Kidney tubule cell (primary cell): ENCODE data around the gene RHBDD1.
A peak's percentile ranks its signal among the peaks of the same experiment; 100 is the strongest.

Source experiments
- DNase-seq: peaks from one replicate; pipeline ENCODE4 v3.0.0-alpha.2; 2018; ENCODE audit warnings: low spot score

Gene RHBDD1

GRCh38 chr2:226887940-226888339 lies 52.1 kb downstream of the RHBDD1 start:
- peak; percentile 32 for DNase-seq

DNA sequence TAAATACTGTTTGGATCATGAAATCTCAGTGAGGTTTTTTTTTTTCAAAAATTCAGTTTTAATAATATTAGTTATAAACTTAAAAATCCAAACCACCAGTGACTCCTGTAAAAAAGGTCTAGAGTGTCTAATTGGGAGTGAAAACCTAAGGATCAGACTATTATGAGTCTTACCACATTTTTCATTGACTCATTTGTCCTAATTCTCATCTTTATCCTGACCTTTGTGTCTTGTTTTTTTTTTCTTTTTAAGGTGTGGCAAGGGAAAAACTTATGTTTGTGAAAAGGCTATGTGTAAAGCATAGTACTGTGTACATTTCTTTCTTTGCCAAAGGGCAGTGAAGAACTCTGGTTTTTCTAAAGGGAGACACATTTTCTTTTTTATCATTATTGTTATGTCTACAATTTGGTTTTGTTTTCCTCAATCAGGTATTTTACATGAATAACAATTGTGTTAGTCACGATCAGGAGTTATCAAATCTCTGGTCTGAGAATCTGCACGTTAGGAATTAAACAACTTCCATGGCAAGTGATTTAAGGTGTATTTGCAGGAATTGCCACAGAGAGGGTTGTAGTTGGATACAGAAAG lies 52.6 kb downstream of the RHBDD1 start:
- peak; percentile 6 for DNase-seq

GRCh38 chr2:226888971-226889370 lies 53.1 kb downstream of the RHBDD1 start:
- peak; percentile 48 for DNase-seq

DNA sequence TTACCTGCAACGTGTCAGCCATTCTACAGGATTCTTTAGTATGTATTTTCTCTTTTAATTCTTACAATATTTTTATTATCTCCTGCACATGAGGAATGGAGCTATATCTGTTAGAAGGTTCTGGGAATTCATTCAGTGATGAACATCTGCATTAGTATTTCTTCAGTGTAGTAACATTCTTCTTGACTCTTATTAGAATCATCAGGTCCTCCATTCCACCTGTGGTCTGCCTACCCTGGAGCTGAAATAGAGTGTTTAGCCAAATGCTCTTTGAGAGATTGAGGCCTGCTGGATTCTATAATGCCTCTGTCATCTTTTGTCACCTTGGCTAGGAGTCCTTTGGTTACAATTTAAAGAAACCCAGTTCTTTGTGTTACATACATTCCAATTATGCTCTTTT lies 54.4 kb downstream of the RHBDD1 start:
- no peak for DNase-seq

GRCh38 chr2:226891780-226892590 lies 56.1 kb downstream of the RHBDD1 start:
- peak; percentile 26 for DNase-seq

DNA sequence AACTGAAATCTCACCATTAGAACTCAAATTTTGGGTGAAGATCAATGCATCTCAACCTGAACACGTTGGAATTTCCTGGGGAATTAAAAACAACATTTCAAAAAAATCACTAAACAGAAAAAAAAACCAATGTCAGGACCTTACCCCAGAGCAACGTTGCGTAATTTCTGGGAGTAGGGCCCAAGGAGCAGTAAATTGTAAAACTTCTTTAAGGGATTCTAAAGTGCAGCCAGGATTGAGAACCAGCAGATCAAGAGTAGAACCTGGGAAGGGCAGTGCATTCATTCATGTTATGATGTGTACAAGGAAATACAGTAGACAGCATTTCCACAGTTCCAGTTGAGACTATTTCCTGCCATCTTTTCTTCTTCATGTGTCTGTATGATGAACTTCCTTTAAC lies 56.9 kb downstream of the RHBDD1 start:
- DNase-seq = no peak

GRCh38 chr2:226893216-226893615 lies 57.4 kb downstream of the RHBDD1 start:
- DNase-seq = no peak

DNA sequence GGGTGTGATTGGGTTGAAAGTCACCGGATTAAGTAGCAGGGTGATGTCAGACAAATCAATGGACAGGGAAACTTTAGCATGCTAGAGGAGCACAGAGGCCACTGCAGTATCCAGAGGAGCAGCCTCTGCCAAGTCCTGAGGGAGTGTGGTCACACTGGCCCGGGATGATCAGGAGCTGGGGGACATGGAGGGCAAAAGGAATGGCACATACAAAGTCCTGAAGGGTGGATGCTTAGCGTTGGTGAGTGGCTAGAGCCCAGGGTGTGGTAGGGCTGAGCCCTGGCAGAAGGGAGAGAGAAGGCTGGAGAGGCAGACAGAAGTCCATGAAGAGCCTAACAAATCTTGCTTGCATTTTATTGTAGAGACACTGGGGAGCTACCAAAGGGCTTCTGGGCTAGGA lies 58.9 kb downstream of the RHBDD1 start:
- DNase-seq = no peak

DNA sequence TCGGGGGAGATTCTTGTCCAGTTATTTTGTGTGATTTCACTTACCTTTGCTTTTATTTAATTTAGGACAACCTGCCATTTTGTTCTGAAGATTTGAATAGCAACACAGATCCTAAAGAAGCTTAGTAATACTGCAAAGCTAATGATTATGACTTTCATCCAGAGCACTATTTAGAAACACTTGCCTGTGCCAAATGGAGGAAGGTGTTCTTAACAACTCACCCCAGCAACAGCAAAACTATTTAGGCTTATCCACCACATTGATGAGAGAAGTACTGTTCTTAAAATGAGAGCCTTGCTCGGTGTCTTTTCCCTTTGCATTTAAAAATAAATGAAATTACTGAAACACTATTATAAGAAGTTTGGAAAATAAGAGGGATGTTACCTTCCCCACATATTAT lies 59.7 kb downstream of the RHBDD1 start:
- no peak for DNase-seq

DNA sequence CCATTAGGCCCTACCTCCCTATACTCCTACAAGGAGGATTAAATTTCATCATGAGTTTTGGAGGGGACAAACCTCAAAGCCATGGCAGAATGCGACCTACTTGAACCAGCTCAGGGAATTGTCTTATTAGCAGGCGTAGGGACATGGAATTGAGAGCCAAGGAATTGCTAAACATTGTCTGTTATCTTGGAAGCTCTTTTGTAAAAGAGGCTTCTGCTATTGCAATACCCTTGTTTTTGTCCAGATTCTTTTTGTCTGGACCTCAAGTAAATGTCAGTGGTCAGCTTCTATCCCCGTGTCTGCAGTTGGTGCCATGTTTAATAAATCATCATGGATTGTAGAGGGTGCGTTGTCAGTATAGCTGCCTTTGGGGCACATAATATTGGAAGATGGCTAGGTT lies 62.3 kb downstream of the RHBDD1 start:
- DNase-seq = no peak

- no peak for DNase-seq
These were observed 63.0 kb downstream of the RHBDD1 start for GRCh38 chr2:226898897-226899296.

GRCh38 chr2:226902041-226902966 lies 66.5 kb downstream of the RHBDD1 start:
- no peak for DNase-seq

DNA sequence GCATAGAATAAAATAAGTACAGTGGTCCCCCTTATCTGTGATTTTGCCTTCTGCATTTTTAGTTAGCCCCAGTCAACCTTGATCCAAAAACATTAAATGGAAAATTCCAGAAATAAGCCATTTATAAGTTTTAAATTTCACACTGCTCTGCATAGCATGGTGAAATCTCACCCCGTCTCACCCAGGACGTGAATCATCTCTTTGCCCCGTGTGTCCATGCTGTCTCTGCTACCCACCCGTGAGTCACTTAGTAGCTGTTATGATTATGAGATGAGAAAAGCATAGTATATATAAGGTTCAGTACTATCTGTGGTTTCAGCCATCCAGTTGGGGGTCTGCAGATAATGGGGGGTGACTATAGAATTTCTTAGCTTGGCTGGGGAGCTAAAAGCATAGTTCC lies 67.3 kb downstream of the RHBDD1 start:
- peak; percentile 70 for DNase-seq

DNA sequence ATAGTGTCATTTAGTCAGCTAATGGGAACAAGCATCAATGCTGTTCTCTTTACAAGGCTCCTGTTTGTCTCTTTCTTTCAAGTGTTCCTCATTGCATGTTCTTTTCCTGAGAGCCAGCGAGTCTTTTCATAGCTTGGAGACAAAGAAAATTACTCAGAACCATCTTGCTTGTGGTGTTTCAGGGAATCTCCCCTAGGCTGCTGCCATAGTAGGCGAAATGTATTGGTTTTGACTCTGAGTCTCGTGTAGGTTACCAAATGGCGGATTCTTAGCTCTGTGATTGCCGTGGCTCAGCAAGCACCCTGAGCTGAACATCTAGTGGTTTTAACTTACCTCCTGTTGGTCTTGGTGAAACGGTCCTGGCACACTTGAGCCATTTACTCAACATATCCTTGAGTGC lies 68.7 kb downstream of the RHBDD1 start:
- no peak for DNase-seq

DNA sequence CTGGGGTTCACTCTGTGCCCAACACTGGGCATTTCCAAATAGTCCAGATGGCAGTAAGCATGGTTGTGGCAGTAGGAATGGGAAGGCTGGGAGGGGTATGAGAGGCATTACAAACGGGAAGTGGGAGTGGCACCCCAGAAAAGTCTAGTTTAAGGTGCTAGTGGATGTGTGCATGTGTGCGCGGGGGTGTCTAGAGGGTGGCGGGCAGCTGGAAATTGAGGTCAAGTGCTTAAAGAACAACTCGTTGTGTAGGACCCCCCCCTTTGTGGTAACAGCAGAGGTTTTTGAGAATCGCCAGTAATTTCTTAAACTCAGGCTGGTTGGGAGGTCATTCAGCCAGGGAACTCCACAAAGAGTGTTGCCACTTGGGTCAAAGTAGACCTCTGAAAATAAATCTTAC lies 69.9 kb downstream of the RHBDD1 start:
- no peak for DNase-seq

DNA sequence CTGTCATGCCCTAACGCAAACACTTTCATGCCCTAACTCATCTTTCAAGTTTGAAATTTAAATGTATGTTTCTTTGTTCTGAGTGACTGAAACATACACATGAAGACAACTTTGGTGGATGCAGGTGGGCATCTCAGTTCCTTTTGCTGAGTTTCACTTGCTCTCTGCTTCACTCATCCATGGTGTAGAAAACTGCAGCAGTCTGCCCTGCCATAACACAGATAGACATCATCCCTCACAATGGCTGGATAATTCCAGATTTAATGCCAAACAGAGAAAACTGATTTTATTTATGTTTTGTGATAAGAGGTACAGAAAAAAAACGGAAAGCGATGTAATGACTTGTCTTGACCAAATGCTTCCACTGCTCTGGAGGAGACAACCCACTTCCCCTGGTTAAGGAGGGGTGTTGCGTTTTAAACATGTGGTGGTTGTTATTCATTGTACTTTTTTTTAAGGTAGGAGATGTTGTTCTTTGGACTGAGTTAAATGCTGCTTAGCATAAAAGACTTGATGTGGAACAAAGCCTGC lies 70.4 kb downstream of the RHBDD1 start:
- no peak for DNase-seq

DNA sequence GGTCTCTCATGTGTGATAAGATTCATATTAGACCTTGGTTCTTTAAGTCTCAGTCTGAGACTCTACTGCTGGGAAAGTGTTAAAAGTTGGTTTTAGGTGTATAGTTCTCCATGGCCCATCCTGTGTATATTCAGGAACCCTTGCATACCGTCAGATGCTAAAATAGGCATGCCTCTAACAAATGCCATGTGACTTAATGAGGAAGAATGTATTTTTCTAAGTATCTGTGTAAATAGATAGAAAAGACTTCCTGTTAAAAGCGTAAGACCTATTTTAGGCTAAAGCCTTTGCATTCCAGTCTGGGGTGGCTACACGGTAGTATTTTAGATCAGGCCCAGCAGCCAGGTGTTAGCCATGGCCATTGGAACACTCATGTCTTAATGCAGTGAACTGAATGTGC lies 73.3 kb downstream of the RHBDD1 start:
- peak; percentile 50 for DNase-seq

DNA sequence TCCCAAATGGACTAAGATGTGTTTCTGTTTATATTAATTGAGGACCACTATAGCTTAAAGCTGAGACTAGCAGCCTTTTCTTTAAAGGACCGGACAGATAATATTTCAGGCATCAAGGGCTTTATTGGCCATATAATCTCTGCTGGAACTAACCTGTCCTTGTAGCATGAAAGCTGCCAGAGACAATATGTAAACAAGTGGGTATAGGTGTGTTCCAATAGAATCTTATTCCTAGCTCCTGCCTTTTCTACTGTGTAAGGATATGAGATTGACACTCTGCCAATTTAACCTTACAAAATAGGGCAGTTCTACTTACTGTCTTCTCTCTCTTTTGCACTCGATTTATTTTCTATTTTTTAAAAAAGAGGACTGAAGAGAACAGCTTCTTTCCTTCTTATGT lies 74.0 kb downstream of the RHBDD1 start:
- DNase-seq = no peak

DNA sequence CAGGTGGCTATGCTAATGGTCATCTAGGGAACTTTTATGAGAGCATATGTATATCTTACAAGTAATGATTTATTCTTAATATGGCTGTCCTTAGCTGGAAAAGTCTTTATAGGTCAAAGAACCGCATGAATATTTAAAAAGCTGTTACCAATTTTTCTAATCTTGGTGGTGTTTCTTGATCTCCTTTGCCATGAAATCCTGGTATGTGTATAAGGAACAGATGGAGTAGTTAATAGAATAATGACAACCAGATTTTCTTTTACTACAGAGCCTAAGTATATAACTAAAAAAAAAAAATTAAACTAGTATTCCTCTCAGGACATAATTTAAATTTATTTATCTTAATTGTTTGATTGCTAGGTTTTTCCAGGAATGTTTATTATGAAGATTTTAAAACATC lies 74.5 kb downstream of the RHBDD1 start:
- DNase-seq = no peak

DNA sequence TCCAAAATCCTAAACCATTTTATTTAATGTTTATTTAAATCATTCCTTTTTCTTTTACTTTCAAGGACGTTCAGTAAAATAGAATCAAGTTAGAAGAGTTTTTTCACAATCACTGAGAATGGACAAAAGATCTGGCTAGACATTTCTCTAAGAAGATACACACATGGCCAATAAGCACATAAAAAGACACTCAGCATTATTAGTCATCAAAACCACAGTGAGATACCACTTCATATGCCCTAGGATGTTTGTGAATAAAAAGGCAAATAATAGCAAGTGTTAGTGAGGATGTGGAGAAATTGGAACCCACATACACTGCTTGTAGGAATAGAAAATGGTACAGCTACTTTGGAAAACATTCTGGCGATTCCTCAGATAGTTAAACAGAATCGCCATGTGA lies 76.1 kb downstream of the RHBDD1 start:
- peak; percentile 36 for DNase-seq

- no peak for DNase-seq
These were observed 77.8 kb downstream of the RHBDD1 start for GRCh38 chr2:226913641-226914040.

GRCh38 chr2:226915846-226916360 lies 80.0 kb downstream of the RHBDD1 start:
- DNase-seq = no peak
